Measurements from ENCODE around the gene TMEM109. TPM values are rescaled to one million over a fixed set of nuclear protein-coding genes. Genes with fewer than 3 reads are reported as not detected.

TMEM109 gene
- total and polyA plus RNA-seq, 2 of the 8 experiments (the other 6 are each of a cell fraction or from before 2014, with no cell fraction given): 27.3 to 30.3 TPM

GRCh38 chr11:60915248-60915914 lies 1.4 kb downstream of the TMEM109 start (continued):
- no peak for TF ChIP-seq ATF2 (IDR thresholded peaks at IDR 0.05; ENCODE audit: low read length)
- TF ChIP-seq MAFK (IDR thresholded peaks at IDR 0.05; ENCODE audit: low read depth, low read length): no peak
- TF ChIP-seq RAD21 (IDR thresholded peaks at IDR 0.05 in 1 of 2, conservative IDR thresholded peaks at IDR 0.05 in 1 of 2; ENCODE audit: low read depth in 2 of 2, low read length in 2 of 2): peak; percentile 22 to 30; a peak in 2 of 4 replicates
- no peak for TF ChIP-seq KDM4A (IDR thresholded peaks at IDR 0.05; ENCODE audit: low read depth, low read length, severe bottlenecking)
- TF ChIP-seq CTBP2 (IDR thresholded peaks at IDR 0.05; ENCODE audit: borderline replicate concordance, insufficient read depth, insufficient read length, low read length): peak; percentile 21
- no peak for TF ChIP-seq CHD7 (IDR thresholded peaks at IDR 0.05; ENCODE audit: insufficient replicate concordance, low read length)
- no peak for TF ChIP-seq HDAC6 (IDR thresholded peaks at IDR 0.05; ENCODE audit: low read depth, low read length)
- TF ChIP-seq JUND (IDR thresholded peaks at IDR 0.05; ENCODE audit: low read length): no peak
